HepG2 (cell line): ENCODE data around the gene CCDC57. TPM values are rescaled to one million over a fixed set of nuclear protein-coding genes. Genes with fewer than 3 reads are reported as not detected.

ENCODE experiments used
- ATAC-seq: fragments of 200-7000 bp; cut with Tn5 transposase; 3 replicates; pipeline ENCODE4 v1.9.1; 2020; ENCODE audit warnings: mild to moderate bottlenecking, moderate library complexity
- BruUV-seq: library from RNA; stranded (reverse); fragments of 400-500 nt; replicated peaks from 2 replicates; lab custom pipeline; 2021; lab: Mats Ljungman, UMichigan
- CTCF ChIA-PET: fragments of 300-600 bp; formaldehyde crosslinking; extraction: SDS; loops from one replicate; lab custom pipeline; 2021; ENCODE audit warnings: low total read pairs, inconsistent platforms, low intra/inter-chr PET ratio; lab: Yijun Ruan, JAX
- POLR2A ChIA-PET: fragments of 350-600 bp; sonication (Branson Sonifier 250); formaldehyde crosslinking; loops from one replicate; lab custom pipeline; 2020; ENCODE audit warnings: antibody characterized with exemption, inconsistent platforms; lab: Yijun Ruan, JAX
- DNase-seq: peaks from one replicate; pipeline ENCODE4 v3.0.0-alpha.2; 2015; ENCODE audit warnings: low spot score
- FAIRE-seq: peaks from 3 replicates; lab custom pipeline; 2011; peaks lifted over from hg19 to GRCh38; lab: Jason Lieb, UNC
- H2AFZ ChIP-seq: one replicate; pipeline ENCODE4 v1.6.1; 2011; ENCODE audit warnings: low read length, inconsistent platforms
- H3K27ac ChIP-seq: fragments of 300-600 bp; 3 replicates; pipeline ENCODE4 v1.8.0; 2011; ENCODE audit warnings: mixed run types, mild to moderate bottlenecking, mixed read lengths, low read length, inconsistent platforms; ENCODE audit not compliant: insufficient read depth; ENCODE audit errors: extremely low read length
- H3K27me3 ChIP-seq, 2 experiments: fragments of 200-600 bp in 1 of 2; 2 replicates in 1 of 2; 3 replicates in 1 of 2; pipeline versions ENCODE4 v1.6.0 to v1.8.0; 2011; ENCODE audit warnings: low read length in 2 of 2, mild to moderate bottlenecking in 2 of 2, moderate library complexity in 2 of 2, inconsistent platforms in 1 of 2; ENCODE audit not compliant: insufficient read depth in 2 of 2, control insufficient read depth in 1 of 2
- H3K36me3 ChIP-seq, 2 experiments: fragments of 200-600 bp in 1 of 2; replicated peaks in 1 of 2; 2 replicates in 1 of 2; 3 replicates in 1 of 2; pipeline versions ENCODE4 v1.5.1 to v1.8.0; 2011; ENCODE audit warnings: low read length in 2 of 2, inconsistent platforms in 1 of 2; ENCODE audit not compliant: insufficient read depth in 2 of 2, control insufficient read depth in 1 of 2
- H3K4me1 ChIP-seq: 2 replicates; pipeline ENCODE4 v1.5.1; 2012; ENCODE audit warnings: low read length, inconsistent platforms; ENCODE audit not compliant: insufficient read depth
- H3K4me2 ChIP-seq: 2 replicates; pipeline ENCODE4 v1.6.0; 2011; ENCODE audit warnings: low read depth, low read length, inconsistent platforms
- H3K4me3 ChIP-seq, 3 experiments: fragments of 200-600 bp in 1 of 3; sonication (generic), shearing (Covaris generic) in 1 of 3; replicated peaks in 1 of 3; 2 replicates each; pipeline ENCODE4 v1.5.1; 2011 to 2016; ENCODE audit warnings: low read length in 3 of 3, inconsistent platforms in 2 of 3, low read depth in 2 of 3, mild to moderate bottlenecking in 2 of 3, control low read depth in 1 of 3, mixed read lengths in 1 of 3; ENCODE audit not compliant: insufficient read depth in 1 of 3
- H3K79me2 ChIP-seq: one replicate; pipeline ENCODE4 v1.6.1; 2011; ENCODE audit warnings: low read length, inconsistent platforms; ENCODE audit not compliant: insufficient read depth
- H3K9ac ChIP-seq: 2 replicates; pipeline ENCODE4 v1.6.0; 2011; ENCODE audit warnings: mild to moderate bottlenecking, low read depth, low read length, inconsistent platforms; ENCODE audit not compliant: insufficient read depth
- H3K9me3 ChIP-seq: 2 replicates; pipeline ENCODE4 v1.5.1; 2012; ENCODE audit warnings: mild to moderate bottlenecking, low read length
- H4K20me1 ChIP-seq: 2 replicates; pipeline ENCODE4 v1.6.0; 2011; ENCODE audit warnings: inconsistent platforms, mild to moderate bottlenecking, low read length, moderate library complexity; ENCODE audit not compliant: insufficient read depth
- AGO1 ChIP-seq: fragments of 200-400 bp; formaldehyde crosslinking; IDR thresholded peaks from 2 replicates; pipeline ENCODE4 v1.6.1; 2017; ENCODE audit warnings: mild to moderate bottlenecking, low read depth, low read length, moderate library complexity; ENCODE audit not compliant: poor library complexity, severe bottlenecking
- HNRNPUL1 ChIP-seq: fragments of 200-400 bp; formaldehyde crosslinking; IDR thresholded peaks from 2 replicates; pipeline ENCODE4 v1.6.1; 2017; ENCODE audit warnings: low read depth, mild to moderate bottlenecking, low read length, moderate library complexity
- MTA1 ChIP-seq: sonication (generic); formaldehyde crosslinking; IDR thresholded peaks from 2 replicates; pipeline ENCODE4 v1.4.0; 2020; ENCODE audit warnings: missing genetic modification reagents, mild to moderate bottlenecking, borderline replicate concordance
- NCOA2 ChIP-seq: sonication (generic); formaldehyde crosslinking; IDR thresholded peaks from 2 replicates; pipeline ENCODE4 v1.8.0; 2022; ENCODE audit warnings: inconsistent platforms
- NONO ChIP-seq, 2 experiments: fragments of 450-650 bp in 1 of 2; sonication (generic) in 1 of 2; formaldehyde crosslinking in 1 of 2; IDR thresholded peaks in 1 of 2; conservative IDR thresholded peaks in 1 of 2; 2 replicates each; pipeline versions ENCODE4 v1.6.1 to v1.8.0; 2017 to 2022; ENCODE audit warnings: mild to moderate bottlenecking in 1 of 2, missing genetic modification reagents in 1 of 2, moderate library complexity in 1 of 2
- ZFP36 ChIP-seq: fragments of 150-350 bp; IDR thresholded peaks from 2 replicates; pipeline ENCODE4 v1.6.1; 2018; ENCODE audit warnings: borderline replicate concordance, low read length, low read depth; ENCODE audit not compliant: partially characterized antibody
- ZNF121 ChIP-seq: sonication (generic); formaldehyde crosslinking; IDR thresholded peaks from 2 replicates; pipeline ENCODE4 v1.5.0; 2020; ENCODE audit warnings: mild to moderate bottlenecking, missing genetic modification reagents
- ZNF776 ChIP-seq: sonication (generic); formaldehyde crosslinking; IDR thresholded peaks from 2 replicates; pipeline ENCODE4 v1.4.0; 2020; ENCODE audit warnings: mild to moderate bottlenecking, missing genetic modification reagents
- WGBS: methylation state at CpG from one replicate; pipeline ENCODE4 v1.1.6; 2017; ENCODE audit warnings: low lambda C conversion rate; 5-methylcytosine and 5-hydroxymethylcytosine counted together
- in situ Hi-C: cut with HindIII; loops from 2 replicates; pipeline ENCODE4 v1.10.0; 2017; ENCODE audit warnings: low pct_unique_long_range_greater_than_20kb; ENCODE audit not compliant: extremely low pct_ligation_motif_present
- intact Hi-C: fragments of 100-400 bp; cut with micrococcal nuclease; formaldehyde crosslinking; loops from one replicate; pipeline ENCODE4 v1.10.0; 2022; ENCODE audit not compliant: unreplicated experiment
- polyA plus RNA-seq, 8 experiments: library from polyadenylated mRNA; depleted of rRNA in 3 of 8; stranded (reverse) in 7 of 8; unstranded in 1 of 8; fragments of >200 nt; fragmentation: Illumina TruSeq in 4 of 8; extraction: Trizol in 4 of 8; gene quantifications; 2 replicates each; pipeline versions ENCODE4 v1.2.1 to v1.2.3, GENCODE V29; 2011 to 2016; ENCODE audit warnings: low read depth in 4 of 8, missing spikeins in 1 of 8, mixed read lengths in 1 of 8; ENCODE audit not compliant: insufficient read depth in 1 of 8
- total RNA-seq, 5 experiments: library from RNA; depleted of rRNA; stranded (reverse); fragments of >200 nt; fragmentation: Illumina TruSeq; extraction: Trizol; gene quantifications; 2 replicates each; pipeline ENCODE4 v1.2.3, GENCODE V29; 2016; ENCODE audit warnings: low read depth in 1 of 5
- TF ChIP-seq, protein P1 (sequence below): sonication (generic); formaldehyde crosslinking; IDR thresholded peaks from 2 replicates; pipeline ENCODE4 v1.5.0; 2020; ENCODE audit warnings: mild to moderate bottlenecking, missing genetic modification reagents
- TF ChIP-seq, protein P2 (sequence below): sonication (generic); formaldehyde crosslinking; IDR thresholded peaks from 2 replicates; pipeline ENCODE4 v1.5.0; 2020; ENCODE audit warnings: mild to moderate bottlenecking, missing genetic modification reagents, borderline replicate concordance

The CCDC57 gene
- total and polyA plus RNA-seq, 2 of the 13 experiments (the other 11 are each of a cell fraction or from before 2014, with no cell fraction given), result 59.3 to 59.9 TPM

DNA sequence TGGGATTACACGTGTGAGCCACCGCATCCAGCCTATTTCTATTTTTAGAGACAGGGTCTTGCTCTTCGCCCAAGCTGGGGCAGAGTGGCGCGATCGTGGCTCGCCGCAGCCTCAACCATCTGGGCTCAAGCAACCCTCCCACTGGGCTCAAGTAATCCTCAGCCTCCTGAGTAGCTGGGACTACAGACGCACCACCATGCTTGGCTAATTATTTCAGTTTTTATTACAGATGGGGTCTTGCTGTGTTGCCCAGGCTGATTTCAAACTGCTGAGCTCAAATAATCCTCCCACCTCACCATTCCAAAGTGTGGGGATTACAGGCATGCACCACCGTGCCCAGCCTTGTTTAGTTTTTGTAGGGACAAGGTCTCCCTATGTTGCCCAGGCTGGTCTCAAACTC is 53.8 kb downstream of the CCDC57 start:
- Histone ChIP-seq H3K4me2 (no peak overlapping the region), H3K36me3 (peaks cover 5 to 20% of the 10 kb centered on the region in 2 experiments; a peak in 4 of 5 replicates), H4K20me1 (no peaks in the 10 kb centered on the region), H3K4me3 (no peak overlapping the region), H3K79me2 (no peaks in the 10 kb centered on the region), H3K27ac (no peak overlapping the region), H3K4me1 (peaks cover under 1% of the 10 kb centered on the region; the same call in 1 of the 2 replicates), H3K27me3 (no peaks in the 10 kb centered on the region), H3K9me3 (no peaks in the 10 kb centered on the region), H3K9ac (no peak overlapping the region), H2AFZ (no peak overlapping the region)
- no peak for TF ChIP-seq NCOA2 (CRISPR knock-in tag)
- TF ChIP-seq ZNF121 (CRISPR knock-in tag), result peak; percentile 52; the same call in 1 of the 2 replicates
- no peak for FAIRE-seq
- intact Hi-C loops (no loop called here), in situ Hi-C loops (loop anchor here (5.0 kb wide), 1 partner anchor 122 kb away; the partner anchor contains the start of gene DCXR)
- BruUV-seq, result no TSS peak
- ATAC-seq, result no peak
- ChIA-PET POLR2A (no interaction called here), CTCF (no interaction called here)
- 92% methylated on average over 10 of the region's 10 CpGs for WGBS
- no peak for DNase-seq

DNA sequence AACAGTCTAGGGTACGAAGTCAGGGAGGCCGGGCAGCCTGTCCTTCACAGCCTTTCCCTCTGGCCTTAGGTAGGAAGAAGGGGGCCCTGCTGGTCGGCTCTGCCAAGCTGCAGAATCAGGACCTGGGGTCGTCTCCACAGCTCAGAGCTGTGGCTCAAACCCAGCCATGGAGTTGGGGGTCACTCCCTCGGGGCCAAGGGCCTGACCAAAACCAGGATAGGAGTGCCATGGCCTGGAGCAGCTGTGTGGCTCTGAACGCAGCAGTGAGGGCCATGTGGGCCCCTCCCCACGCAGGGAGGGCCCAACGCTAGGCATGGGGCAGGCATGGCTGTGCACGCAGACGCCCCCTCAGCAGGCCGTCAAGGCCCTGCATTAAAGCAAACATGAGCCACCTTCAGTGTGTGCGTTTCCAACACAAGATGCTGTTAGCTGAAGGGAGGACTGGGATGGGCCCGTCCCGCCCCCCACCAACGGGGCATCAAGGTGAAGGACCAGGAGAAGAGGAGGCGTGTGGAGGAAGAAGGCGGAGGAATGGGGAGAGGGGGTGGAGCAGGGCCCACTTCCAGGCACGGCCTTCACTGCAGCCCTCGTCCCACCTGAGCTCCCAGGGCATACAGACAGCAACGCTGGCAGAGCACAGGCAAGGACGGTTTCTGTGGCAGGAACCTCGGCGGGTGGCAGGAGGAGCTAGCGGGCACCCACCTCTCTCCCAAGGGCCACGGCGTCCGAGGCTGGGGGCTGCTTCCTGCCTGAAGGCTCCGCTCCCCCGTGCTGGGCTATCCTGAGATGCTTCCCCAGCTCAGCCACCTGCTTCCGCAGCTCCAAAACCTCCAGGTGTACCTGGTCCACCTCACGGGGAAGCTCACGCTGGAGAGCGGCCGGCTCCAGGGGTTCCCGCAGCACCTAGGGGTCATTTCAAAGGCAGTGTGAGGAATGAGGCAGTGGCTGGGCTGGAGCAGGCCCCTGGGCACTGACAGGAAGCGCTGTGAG is 55.3 kb downstream of the CCDC57 start:
- H3K79me2 ChIP-seq, result no peaks in the 10 kb centered on the region
- H3K9me3 ChIP-seq, result no peaks in the 10 kb centered on the region
- FAIRE-seq (no peak), ATAC-seq (no peak), DNase-seq (no peak)
- POLR2A ChIA-PET, result interaction anchor here (1.2 kb wide), 1 partner anchor 120 kb away, joined by 3 read pairs; the partner anchor contains the start of gene DCXR
- H3K4me3 ChIP-seq, result no peak overlapping the region
- in situ Hi-C loops (loop anchor here (5.0 kb wide), 1 partner anchor 120 kb away; the partner anchor contains the start of gene DCXR), intact Hi-C loops (no loop called here)
- WGBS, result 89% methylated on average over 30 of the region's 36 CpGs
- no peak overlapping the region for H3K27ac ChIP-seq
- no TSS peak for BruUV-seq
- no peak overlapping the region for H3K9ac ChIP-seq
- H3K4me2 ChIP-seq, result no peak overlapping the region
- H3K36me3 ChIP-seq, result peaks cover 5 to 14% of the 10 kb centered on the region in 2 experiments; a peak in 4 of 5 replicates
- CTCF ChIA-PET, result no interaction called here
- H4K20me1 ChIP-seq, result no peaks in the 10 kb centered on the region
- peaks cover 7% of the 10 kb centered on the region; the same call in 1 of the 2 replicates for H3K4me1 ChIP-seq
- no peak overlapping the region for H2AFZ ChIP-seq
- no peaks in the 10 kb centered on the region for H3K27me3 ChIP-seq
- TF ChIP-seq MTA1 (CRISPR knock-in tag), result no peak
- no peak for TF ChIP-seq ZFP36
- TF ChIP-seq, protein P1, sequence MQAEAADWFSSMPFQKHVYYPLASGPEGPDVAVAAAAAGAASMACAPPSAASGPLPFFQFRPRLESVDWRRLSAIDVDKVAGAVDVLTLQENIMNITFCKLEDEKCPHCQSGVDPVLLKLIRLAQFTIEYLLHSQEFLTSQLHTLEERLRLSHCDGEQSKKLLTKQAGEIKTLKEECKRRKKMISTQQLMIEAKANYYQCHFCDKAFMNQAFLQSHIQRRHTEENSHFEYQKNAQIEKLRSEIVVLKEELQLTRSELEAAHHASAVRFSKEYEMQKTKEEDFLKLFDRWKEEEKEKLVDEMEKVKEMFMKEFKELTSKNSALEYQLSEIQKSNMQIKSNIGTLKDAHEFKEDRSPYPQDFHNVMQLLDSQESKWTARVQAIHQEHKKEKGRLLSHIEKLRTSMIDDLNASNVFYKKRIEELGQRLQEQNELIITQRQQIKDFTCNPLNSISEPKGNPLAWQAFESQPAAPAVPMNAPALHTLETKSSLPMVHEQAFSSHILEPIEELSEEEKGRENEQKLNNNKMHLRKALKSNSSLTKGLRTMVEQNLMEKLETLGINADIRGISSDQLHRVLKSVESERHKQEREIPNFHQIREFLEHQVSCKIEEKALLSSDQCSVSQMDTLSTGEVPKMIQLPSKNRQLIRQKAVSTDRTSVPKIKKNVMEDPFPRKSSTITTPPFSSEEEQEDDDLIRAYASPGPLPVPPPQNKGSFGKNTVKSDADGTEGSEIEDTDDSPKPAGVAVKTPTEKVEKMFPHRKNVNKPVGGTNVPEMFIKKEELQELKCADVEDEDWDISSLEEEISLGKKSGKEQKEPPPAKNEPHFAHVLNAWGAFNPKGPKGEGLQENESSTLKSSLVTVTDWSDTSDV (CRISPR knock-in tag), result no peak
- no peak for TF ChIP-seq NONO (IDR thresholded peaks at IDR 0.05)
- TF ChIP-seq NONO (CRISPR knock-in tag; conservative IDR thresholded peaks at IDR 0.05), result no peak
- TF ChIP-seq HNRNPUL1, result no peak
- TF ChIP-seq ZNF776 (CRISPR knock-in tag), result no peak
- TF ChIP-seq AGO1, result peak; percentile 16
- TF ChIP-seq, protein P2, sequence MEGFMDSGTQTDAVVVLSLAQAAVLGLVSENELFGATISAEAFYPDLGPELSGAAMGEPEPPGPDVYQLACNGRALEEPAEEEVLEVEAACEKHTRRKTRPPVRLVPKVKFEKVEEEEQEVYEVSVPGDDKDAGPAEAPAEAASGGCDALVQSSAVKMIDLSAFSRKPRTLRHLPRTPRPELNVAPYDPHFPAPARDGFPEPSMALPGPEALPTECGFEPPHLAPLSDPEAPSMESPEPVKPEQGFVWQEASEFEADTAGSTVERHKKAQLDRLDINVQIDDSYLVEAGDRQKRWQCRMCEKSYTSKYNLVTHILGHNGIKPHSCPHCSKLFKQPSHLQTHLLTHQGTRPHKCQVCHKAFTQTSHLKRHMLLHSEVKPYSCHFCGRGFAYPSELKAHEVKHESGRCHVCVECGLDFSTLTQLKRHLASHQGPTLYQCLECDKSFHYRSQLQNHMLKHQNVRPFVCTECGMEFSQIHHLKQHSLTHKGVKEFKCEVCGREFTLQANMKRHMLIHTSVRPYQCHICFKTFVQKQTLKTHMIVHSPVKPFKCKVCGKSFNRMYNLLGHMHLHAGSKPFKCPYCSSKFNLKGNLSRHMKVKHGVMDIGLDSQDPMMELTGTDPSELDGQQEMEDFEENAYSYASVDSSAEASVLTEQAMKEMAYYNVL (CRISPR knock-in tag), result no peak
